Mesenchymal stem cell (in vitro differentiated cells and primary cell): Measurements from ENCODE around the gene FAM222B.

Experiments used
- DNase-seq: peaks from one replicate; pipeline ENCODE4 v3.0.0-alpha.2; 2013
- H2AFZ ChIP-seq: one replicate; pipeline ENCODE4 v1.6.1; 2013; ENCODE audit warnings: low read depth, mild to moderate bottlenecking, control low read depth, inconsistent platforms, low read length, moderate library complexity
- H2AK5ac ChIP-seq: 2 replicates; pipeline ENCODE4 v1.6.1; 2013; ENCODE audit warnings: low read length, moderate library complexity, mild to moderate bottlenecking, inconsistent platforms; ENCODE audit not compliant: severe bottlenecking
- H2BK120ac ChIP-seq: one replicate; pipeline ENCODE4 v1.6.1; 2013; ENCODE audit warnings: low read depth, mild to moderate bottlenecking, inconsistent platforms, low read length, moderate library complexity
- H2BK12ac ChIP-seq, 2 experiments: one replicate each; pipeline ENCODE4 v1.6.1; 2013; ENCODE audit warnings: inconsistent platforms in 2 of 2, low read length in 2 of 2, mild to moderate bottlenecking in 2 of 2, moderate library complexity in 2 of 2, control low read depth in 1 of 2
- H2BK15ac ChIP-seq: one replicate; pipeline ENCODE4 v1.6.1; 2013; ENCODE audit warnings: mild to moderate bottlenecking, low read depth, inconsistent platforms; ENCODE audit not compliant: poor library complexity, severe bottlenecking
- H2BK5ac ChIP-seq: 2 replicates; pipeline ENCODE4 v1.6.1; 2013; ENCODE audit warnings: low read depth, mild to moderate bottlenecking, low read length, control low read depth, inconsistent platforms; ENCODE audit not compliant: poor library complexity, severe bottlenecking
- H3K14ac ChIP-seq, 2 experiments: one replicate each; pipeline ENCODE4 v1.6.1; 2013; ENCODE audit warnings: inconsistent platforms in 2 of 2, low read length in 2 of 2, control low read depth in 1 of 2, mild to moderate bottlenecking in 1 of 2, moderate library complexity in 1 of 2
- H3K18ac ChIP-seq, 2 experiments: one replicate each; pipeline ENCODE4 v1.6.1; 2013; ENCODE audit warnings: inconsistent platforms in 2 of 2, low read length in 2 of 2, control low read depth in 1 of 2, low read depth in 1 of 2, mild to moderate bottlenecking in 1 of 2
- H3K23ac ChIP-seq, 2 experiments: one replicate each; pipeline ENCODE4 v1.6.1; 2013; ENCODE audit warnings: inconsistent platforms in 2 of 2, low read length in 2 of 2, mild to moderate bottlenecking in 2 of 2, moderate library complexity in 2 of 2, control low read depth in 1 of 2
- H3K27ac ChIP-seq: 2 replicates; pipeline ENCODE4 v1.5.1; 2013; ENCODE audit warnings: mild to moderate bottlenecking, moderate library complexity, low read length, control low read depth, inconsistent platforms; ENCODE audit not compliant: poor library complexity, severe bottlenecking
- H3K27me3 ChIP-seq, 2 experiments: 2 replicates each; pipeline versions ENCODE4 v1.6.1 to v1.7.0; 2013; ENCODE audit warnings: low read length in 2 of 2, mild to moderate bottlenecking in 2 of 2, moderate library complexity in 2 of 2, control low read depth in 1 of 2, inconsistent platforms in 1 of 2; ENCODE audit not compliant: control insufficient read depth in 1 of 2, insufficient read depth in 1 of 2
- H3K36me3 ChIP-seq, 2 experiments: 2 replicates each; pipeline versions ENCODE4 v1.6.1 to v1.7.0; 2013; ENCODE audit warnings: low read length in 2 of 2, control low read depth in 1 of 2, inconsistent platforms in 1 of 2, low read depth in 1 of 2, mild to moderate bottlenecking in 1 of 2; ENCODE audit not compliant: insufficient read depth in 2 of 2, control insufficient read depth in 1 of 2
- H3K4ac ChIP-seq, 2 experiments: one replicate each; pipeline ENCODE4 v1.6.1; 2013; ENCODE audit warnings: inconsistent platforms in 2 of 2, low read length in 2 of 2, mild to moderate bottlenecking in 2 of 2, moderate library complexity in 2 of 2, control low read depth in 1 of 2, low read depth in 1 of 2
- H3K4me1 ChIP-seq: 2 replicates; pipeline ENCODE4 v1.6.1; 2013; ENCODE audit warnings: low read depth, low read length, control low read depth; ENCODE audit not compliant: control insufficient read depth, insufficient read depth
- H3K4me2 ChIP-seq: 2 replicates; pipeline ENCODE4 v1.6.1; 2013; ENCODE audit warnings: low read length, mild to moderate bottlenecking, inconsistent platforms; ENCODE audit not compliant: poor library complexity, severe bottlenecking
- H3K4me3 ChIP-seq, 2 experiments: 2 replicates each; pipeline versions ENCODE4 v1.5.1 to v1.7.0; 2013; ENCODE audit warnings: low read length in 2 of 2, mild to moderate bottlenecking in 2 of 2, control low read depth in 1 of 2, low read depth in 1 of 2; ENCODE audit not compliant: insufficient read depth in 1 of 2
- H3K79me1 ChIP-seq: replicated peaks from 2 replicates; pipeline ENCODE4 v1.6.1; 2013; ENCODE audit warnings: mild to moderate bottlenecking, control low read depth, low read length, inconsistent platforms; ENCODE audit not compliant: poor library complexity, severe bottlenecking
- H3K9ac ChIP-seq: 2 replicates; pipeline ENCODE4 v1.7.0; 2013; ENCODE audit warnings: mild to moderate bottlenecking, low read length, moderate library complexity
- H3K9me3 ChIP-seq: 2 replicates; pipeline ENCODE4 v1.7.0; 2013; ENCODE audit warnings: mild to moderate bottlenecking, low read length; ENCODE audit not compliant: control insufficient read depth
- H4K8ac ChIP-seq: one replicate; pipeline ENCODE4 v1.6.1; 2013; ENCODE audit warnings: inconsistent platforms, mild to moderate bottlenecking, low read length, moderate library complexity
- H4K91ac ChIP-seq: one replicate; pipeline ENCODE4 v1.6.1; 2013; ENCODE audit warnings: mild to moderate bottlenecking, low read length, inconsistent platforms
- WGBS: methylation state at CpG from one replicate; pipeline ENCODE4 v1.1.7; 2013; ENCODE audit warnings: mixed read lengths; 5-methylcytosine and 5-hydroxymethylcytosine counted together

Gene FAM222B

GRCh38 chr17:28827672-28828071, 14.9 kb downstream of the FAM222B start:
- H3K18ac ChIP-seq = no peak overlapping the region

GRCh38 chr17:28819582-28819981, 23.0 kb downstream of the FAM222B start:
- H2AFZ ChIP-seq = no peak overlapping the region
- no peak overlapping the region for H3K18ac ChIP-seq
- H2BK5ac ChIP-seq = no peak overlapping the region
- no peak overlapping the region for H2AK5ac ChIP-seq
- no peak overlapping the region for H2BK120ac ChIP-seq
- H2BK12ac ChIP-seq = no peak overlapping the region
- no peak overlapping the region for H4K91ac ChIP-seq
- peaks cover 13% of the 10 kb centered on the region for H3K79me1 ChIP-seq
- H3K27me3 ChIP-seq = no peaks in the 10 kb centered on the region
- no peak overlapping the region for H3K9ac ChIP-seq
- no peak overlapping the region for H3K4ac ChIP-seq
- H3K4me1 ChIP-seq = peaks cover 2% of the 10 kb centered on the region
- H2BK15ac ChIP-seq = no peak overlapping the region
- H3K4me3 ChIP-seq = no peak overlapping the region
- H3K14ac ChIP-seq = no peak overlapping the region
- H3K27ac ChIP-seq = no peak overlapping the region
- H4K8ac ChIP-seq = no peak overlapping the region
- no peak overlapping the region for H3K23ac ChIP-seq
- no peak for DNase-seq
- no peaks in the 10 kb centered on the region for H3K9me3 ChIP-seq
- no peak overlapping the region for H3K4me2 ChIP-seq
- H3K36me3 ChIP-seq = no peaks in the 10 kb centered on the region
- 84% methylated on average over 1 of the region's 1 CpG for WGBS

More at GRCh38 chr17:28827672-28828071, 14.9 kb downstream of the FAM222B start:
- Histone ChIP-seq H4K8ac (no peak overlapping the region), H3K4me3 (no peak overlapping the region), H3K9ac (no peak overlapping the region), H3K36me3 (peaks cover 0 to 15% of the 10 kb centered on the region in 2 experiments), H2BK15ac (no peak overlapping the region), H3K4me1 (peaks cover 6% of the 10 kb centered on the region), H3K4me2 (no peak overlapping the region), H2AFZ (no peak overlapping the region), H3K23ac (no peak overlapping the region), H2BK12ac (no peak overlapping the region), H4K91ac (no peak overlapping the region), H3K27me3 (no peaks in the 10 kb centered on the region), H2BK120ac (no peak overlapping the region), H3K9me3 (no peaks in the 10 kb centered on the region), H3K14ac (no peak overlapping the region), H2AK5ac (no peak overlapping the region), H2BK5ac (no peak overlapping the region), H3K4ac (no peak overlapping the region), H3K27ac (no peak overlapping the region), H3K79me1 (peaks cover 25% of the 10 kb centered on the region)
- no peak for DNase-seq
- WGBS = no CpG with 5 or more reads among the region's 1 CpG

- Histone ChIP-seq H3K4me3 (no peak overlapping the region), H2BK5ac (no peak overlapping the region), H4K8ac (no peak overlapping the region), H3K9ac (no peak overlapping the region), H4K91ac (no peak overlapping the region), H3K79me1 (peaks cover 10% of the 10 kb centered on the region), H2AFZ (no peak overlapping the region), H2BK120ac (no peak overlapping the region), H3K9me3 (no peaks in the 10 kb centered on the region), H3K23ac (no peak overlapping the region), H3K18ac (no peak overlapping the region), H3K4me2 (no peak overlapping the region), H2AK5ac (no peak overlapping the region), H3K4ac (no peak overlapping the region), H2BK15ac (no peak overlapping the region), H3K27ac (no peak overlapping the region), H2BK12ac (no peak overlapping the region), H3K27me3 (no peaks in the 10 kb centered on the region), H3K14ac (no peak overlapping the region), H3K4me1 (peaks cover 2% of the 10 kb centered on the region), H3K36me3 (no peaks in the 10 kb centered on the region)
- no peak for DNase-seq
- 97% methylated on average over 3 of the region's 3 CpGs for WGBS
Measured at GRCh38 chr17:28818819-28819221, 23.8 kb downstream of the FAM222B start.

GRCh38 chr17:28816540-28816939, 26.1 kb downstream of the FAM222B start:
- Histone ChIP-seq H2BK5ac (no peak overlapping the region), H3K4me1 (no peaks in the 10 kb centered on the region), H3K4me3 (no peak overlapping the region), H2AK5ac (no peak overlapping the region), H3K18ac (no peak overlapping the region), H3K27me3 (no peaks in the 10 kb centered on the region), H3K79me1 (peaks cover 4% of the 10 kb centered on the region), H3K23ac (no peak overlapping the region), H3K9ac (no peak overlapping the region), H3K14ac (no peak overlapping the region), H4K8ac (no peak overlapping the region), H3K4me2 (no peak overlapping the region), H3K27ac (no peak overlapping the region), H3K9me3 (no peaks in the 10 kb centered on the region), H2BK120ac (no peak overlapping the region), H4K91ac (no peak overlapping the region), H2BK12ac (no peak overlapping the region), H2AFZ (no peak overlapping the region), H2BK15ac (no peak overlapping the region), H3K36me3 (no peaks in the 10 kb centered on the region), H3K4ac (no peak overlapping the region)
- 94% methylated on average over 3 of the region's 4 CpGs for WGBS
- DNase-seq = no peak
